Lower lobe of right lung (tissue), 2 donors: ENCODE measurements around the gene AJUBA. TPM values are rescaled to one million over a fixed set of nuclear protein-coding genes. Genes with fewer than 3 reads are reported as not detected.

Experiments used
- ATAC-seq, 2 donors: fragments of 200-7000 bp; cut with Tn5 transposase; one replicate each; pipeline ENCODE4 v1.9.1; 2020 to 2022; ENCODE audit warnings: mild to moderate bottlenecking in 2 of 2, moderate library complexity in 2 of 2
- DNase-seq: peaks from one replicate; pipeline ENCODE4 v3.0.0-alpha.2; 2020
- H3K27ac ChIP-seq: fragments of 200-600 bp; one replicate; pipeline ENCODE4 v1.8.0; 2022
- H3K27me3 ChIP-seq: fragments of 200-600 bp; one replicate; pipeline ENCODE4 v1.8.0; 2022; ENCODE audit warnings: low read depth
- H3K36me3 ChIP-seq: fragments of 200-600 bp; one replicate; pipeline ENCODE4 v1.8.0; 2022; ENCODE audit warnings: mild to moderate bottlenecking
- H3K4me1 ChIP-seq: fragments of 200-600 bp; one replicate; pipeline ENCODE4 v1.8.0; 2022
- H3K4me3 ChIP-seq: fragments of 200-600 bp; one replicate; pipeline ENCODE4 v1.8.0; 2022; ENCODE audit warnings: mild to moderate bottlenecking
- H3K9me3 ChIP-seq: fragments of 200-600 bp; one replicate; pipeline ENCODE4 v1.8.0; 2022
- CTCF ChIP-seq: fragments of 200-600 bp; IDR thresholded peaks from one replicate; pipeline ENCODE4 v1.8.0; 2022; ENCODE audit warnings: antibody characterized with exemption, mild to moderate bottlenecking
- intact Hi-C: fragments of 100-400 bp; cut with DNase I; formaldehyde crosslinking; loops from one replicate; pipeline ENCODE4 v1.11.0; 2022
- total RNA-seq: library from RNA; stranded (reverse); fragmentation: NEBNext Ultra II Directional; extraction: Animal tissue kit (Norgen Biotek cat#: 25700); gene quantifications from one replicate; pipeline ENCODE4 v1.2.1, GENCODE V29; 2021
- donor health status: DM: no; HTN: yes; CAD: no; lungs with severe emphysema.

The AJUBA gene
- total RNA-seq, 1 donor from 2014 or later: 28.7 TPM

- no peaks in the 10 kb centered on the region for H3K9me3 ChIP-seq
- H3K27me3 ChIP-seq: no peaks in the 10 kb centered on the region
- peaks cover 28% of the 10 kb centered on the region for H3K4me1 ChIP-seq
- H3K36me3 ChIP-seq: peaks cover 26% of the 10 kb centered on the region
- DNase-seq (no peak), ATAC-seq (peak in 1 of 2 donors; percentile 6)
- intact Hi-C loops: no loop called here
- no peak for TF ChIP-seq CTCF
- H3K27ac ChIP-seq: peak overlapping the region; percentile 84
- H3K4me3 ChIP-seq: peak overlapping the region; percentile 91
Measured at GRCh38 chr14:22929961-22930364, 52.4 kb downstream of the AJUBA start.

GRCh38 chr14:22929104-22929960 is 53.0 kb downstream of the AJUBA start, which contains the start of gene PRMT5:
PRMT5 (minus strand) TSS chr14:22929376; CDS start chr14:22929361, 15 bp downstream.
- peak; percentile 98 to 99 for ATAC-seq

GRCh38 chr14:22928237-22929103 is 53.9 kb downstream of the AJUBA start:
- ATAC-seq: no peak

More at GRCh38 chr14:22929104-22929960, 53.0 kb downstream of the AJUBA start, which contains the start of gene PRMT5:
- Histone ChIP-seq H3K36me3 (peaks cover 32% of the 10 kb centered on the region), H3K27me3 (no peaks in the 10 kb centered on the region), H3K4me1 (peaks cover 28% of the 10 kb centered on the region), H3K4me3 (peak within 1 kb of the TSS; percentile 91), H3K27ac (peak within 1 kb of the TSS; percentile 89), H3K9me3 (no peaks in the 10 kb centered on the region)
- intact Hi-C loops: no loop called here
- no peak for TF ChIP-seq CTCF
- peak; percentile 99 for DNase-seq

GRCh38 chr14:22926316-22926715 is 56.0 kb downstream of the AJUBA start:
- peaks cover 28% of the 10 kb centered on the region for H3K4me1 ChIP-seq
- H3K4me3 ChIP-seq: no peak overlapping the region
- H3K27ac ChIP-seq: no peak overlapping the region
- TF ChIP-seq CTCF: no peak
- peaks cover 59% of the 10 kb centered on the region for H3K36me3 ChIP-seq
- H3K9me3 ChIP-seq: no peaks in the 10 kb centered on the region
- DNase-seq: no peak
- intact Hi-C loops: no loop called here
- H3K27me3 ChIP-seq: no peaks in the 10 kb centered on the region
- ATAC-seq: no peak

More at GRCh38 chr14:22928237-22929103, 53.9 kb downstream of the AJUBA start:
- Histone ChIP-seq H3K9me3 (no peaks in the 10 kb centered on the region), H3K4me1 (peaks cover 28% of the 10 kb centered on the region), H3K4me3 (peak overlapping the region; percentile 91), H3K36me3 (peaks cover 41% of the 10 kb centered on the region), H3K27me3 (no peaks in the 10 kb centered on the region), H3K27ac (peak overlapping the region; percentile 89)
- no peak for TF ChIP-seq CTCF
- DNase-seq: no peak
- intact Hi-C loops: no loop called here

GRCh38 chr14:22925513-22925912 is 56.8 kb downstream of the AJUBA start:
- intact Hi-C loops: no loop called here
- Histone ChIP-seq H3K4me1 (peaks cover 25% of the 10 kb centered on the region), H3K27ac (no peak overlapping the region), H3K4me3 (no peak overlapping the region), H3K9me3 (no peaks in the 10 kb centered on the region), H3K27me3 (no peaks in the 10 kb centered on the region), H3K36me3 (peaks cover 67% of the 10 kb centered on the region)
- DNase-seq (no peak), ATAC-seq (no peak)
- no peak for TF ChIP-seq CTCF
